Activated CD4-positive, alpha-beta T cell treated with anti-CD3 and anti-CD28 coated beads, Interleukin-2, amount 50 U/mL, for 24 hours (primary cell): ENCODE data around the gene PLXNA3.

Experiments used
- DNase-seq, 2 donors: peaks; one replicate each; pipeline ENCODE4 v3.0.0-alpha.2; 2020; ENCODE audit warnings: low read depth in 1 of 2, low spot score in 1 of 2

The PLXNA3 gene

GRCh38 chrX:154458954-154459778 is 1.1 kb downstream of the PLXNA3 start:
- DNase-seq, result no peak

DNA sequence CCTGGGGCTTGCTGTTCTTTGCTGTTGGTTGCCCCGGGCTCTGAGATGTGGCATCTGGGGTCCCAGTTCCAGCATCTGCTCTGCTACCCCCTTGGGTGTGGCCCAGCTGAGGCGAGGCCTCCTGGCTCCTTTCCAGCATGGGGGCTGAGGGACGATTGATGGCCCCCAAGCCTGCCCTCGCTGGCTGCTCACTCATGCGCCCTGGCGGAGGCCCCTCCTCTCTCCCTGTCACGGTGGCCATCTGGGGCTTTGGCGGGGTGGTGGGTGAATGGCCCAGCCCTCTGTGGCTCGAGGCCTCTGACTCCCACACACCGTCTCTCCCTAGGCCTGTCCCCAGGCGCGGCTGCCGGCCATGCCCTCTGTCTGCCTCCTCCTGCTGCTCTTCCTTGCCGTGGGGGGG is 1.8 kb downstream of the PLXNA3 start:
- DNase-seq, result no peak

GRCh38 chrX:154460326-154460725 is 2.2 kb downstream of the PLXNA3 start:
- no peak for DNase-seq

GRCh38 chrX:154462396-154462795 is 4.3 kb downstream of the PLXNA3 start:
- no peak for DNase-seq

DNA sequence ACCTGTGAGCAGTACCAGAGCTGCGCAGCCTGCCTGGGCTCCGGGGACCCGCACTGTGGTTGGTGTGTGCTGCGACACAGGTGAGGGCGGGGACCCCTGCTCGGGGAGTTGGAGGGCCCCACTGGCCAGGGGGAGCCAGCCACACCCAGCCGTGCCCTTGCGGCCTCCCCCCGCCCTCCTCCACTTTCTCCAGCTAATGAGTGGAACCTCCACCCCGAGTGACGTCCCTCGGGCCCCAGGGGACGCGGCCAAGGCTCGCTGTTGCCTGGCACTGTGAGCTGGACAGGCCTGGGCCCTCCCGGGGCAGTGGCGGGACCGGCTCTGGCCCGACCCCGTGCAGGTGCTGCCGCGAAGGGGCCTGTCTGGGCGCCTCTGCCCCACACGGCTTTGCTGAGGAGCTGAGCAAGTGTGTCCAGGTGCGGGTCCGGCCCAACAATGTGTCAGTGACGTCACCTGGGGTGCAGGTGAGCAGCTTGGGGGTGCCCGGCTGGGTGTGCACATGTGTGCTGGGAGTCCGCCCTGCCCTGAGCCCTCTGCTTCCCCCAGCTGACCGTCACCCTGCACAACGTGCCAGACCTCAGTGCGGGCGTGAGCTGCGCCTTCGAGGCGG is 5.6 kb downstream of the PLXNA3 start:
- DNase-seq, result no peak

DNA sequence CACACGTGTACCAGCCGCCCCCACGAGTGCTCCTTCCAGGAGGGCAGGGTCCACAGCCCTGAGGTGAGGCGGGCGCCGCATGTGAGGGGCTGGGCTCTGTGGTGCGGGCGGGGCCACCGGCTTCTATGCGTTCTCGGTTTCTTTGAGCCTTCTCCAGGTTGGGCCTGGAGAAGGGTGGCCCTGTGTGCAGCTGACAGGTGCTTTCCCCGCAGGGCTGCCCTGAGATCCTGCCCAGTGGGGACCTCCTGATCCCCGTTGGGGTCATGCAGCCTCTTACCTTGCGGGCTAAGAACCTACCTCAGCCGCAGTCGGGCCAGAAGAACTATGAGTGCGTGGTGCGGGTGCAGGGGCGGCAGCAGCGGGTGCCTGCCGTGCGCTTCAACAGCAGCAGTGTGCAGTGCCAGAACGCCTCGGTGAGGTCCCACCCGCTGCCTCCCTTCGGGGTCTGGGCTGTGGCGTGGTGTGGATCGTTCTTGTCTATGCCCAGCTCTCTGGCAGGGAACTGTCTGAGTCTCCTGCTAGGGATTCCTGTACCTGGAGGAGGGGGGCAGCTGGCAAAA is 6.8 kb downstream of the PLXNA3 start:
- no peak for DNase-seq

DNA sequence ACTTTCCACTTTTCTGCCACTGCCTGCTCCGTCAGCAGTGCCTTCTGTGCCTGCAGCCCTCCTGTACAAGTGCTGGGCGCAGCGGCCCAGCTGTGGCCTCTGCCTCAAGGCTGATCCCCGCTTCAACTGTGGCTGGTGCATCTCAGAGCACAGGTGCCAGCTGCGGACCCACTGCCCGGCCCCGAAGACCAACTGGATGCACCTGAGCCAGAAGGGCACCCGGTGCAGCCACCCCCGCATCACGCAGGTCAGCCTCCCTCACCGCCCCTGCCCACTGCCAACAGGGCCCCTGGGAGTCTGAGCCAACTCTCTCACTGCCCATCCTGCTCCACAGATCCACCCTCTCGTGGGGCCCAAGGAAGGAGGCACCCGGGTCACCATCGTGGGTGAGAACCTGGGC is 7.5 kb downstream of the PLXNA3 start:
- DNase-seq, result no peak

GRCh38 chrX:154466036-154466435 is 8.0 kb downstream of the PLXNA3 start:
- DNase-seq, result no peak

GRCh38 chrX:154466907-154467306 is 8.8 kb downstream of the PLXNA3 start:
- no peak for DNase-seq

GRCh38 chrX:154467556-154467955 is 9.5 kb downstream of the PLXNA3 start:
- no peak for DNase-seq

DNA sequence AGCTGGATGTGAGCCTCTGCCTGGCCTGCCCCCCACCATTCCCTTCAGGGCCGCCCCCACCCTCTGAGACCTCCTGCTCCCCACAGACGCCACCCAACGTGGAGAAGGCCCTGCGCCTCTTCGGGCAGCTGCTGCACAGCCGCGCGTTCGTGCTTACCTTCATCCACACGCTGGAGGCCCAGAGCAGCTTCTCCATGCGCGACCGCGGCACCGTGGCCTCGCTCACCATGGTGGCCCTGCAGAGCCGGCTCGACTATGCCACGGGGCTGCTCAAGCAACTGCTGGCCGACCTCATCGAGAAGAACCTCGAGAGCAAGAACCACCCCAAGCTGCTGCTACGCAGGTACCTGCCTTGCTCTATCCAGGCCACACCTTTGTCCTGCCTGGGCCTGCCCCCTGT is 10.1 kb downstream of the PLXNA3 start:
- DNase-seq, result no peak

- DNase-seq, result no peak
Observed at GRCh38 chrX:154469114-154469513, 11.0 kb downstream of the PLXNA3 start.

- DNase-seq, result no peak
Observed at GRCh38 chrX:154469880-154470279, 11.8 kb downstream of the PLXNA3 start.

- no peak for DNase-seq
Observed at GRCh38 chrX:154470434-154470833, 12.4 kb downstream of the PLXNA3 start.

DNA sequence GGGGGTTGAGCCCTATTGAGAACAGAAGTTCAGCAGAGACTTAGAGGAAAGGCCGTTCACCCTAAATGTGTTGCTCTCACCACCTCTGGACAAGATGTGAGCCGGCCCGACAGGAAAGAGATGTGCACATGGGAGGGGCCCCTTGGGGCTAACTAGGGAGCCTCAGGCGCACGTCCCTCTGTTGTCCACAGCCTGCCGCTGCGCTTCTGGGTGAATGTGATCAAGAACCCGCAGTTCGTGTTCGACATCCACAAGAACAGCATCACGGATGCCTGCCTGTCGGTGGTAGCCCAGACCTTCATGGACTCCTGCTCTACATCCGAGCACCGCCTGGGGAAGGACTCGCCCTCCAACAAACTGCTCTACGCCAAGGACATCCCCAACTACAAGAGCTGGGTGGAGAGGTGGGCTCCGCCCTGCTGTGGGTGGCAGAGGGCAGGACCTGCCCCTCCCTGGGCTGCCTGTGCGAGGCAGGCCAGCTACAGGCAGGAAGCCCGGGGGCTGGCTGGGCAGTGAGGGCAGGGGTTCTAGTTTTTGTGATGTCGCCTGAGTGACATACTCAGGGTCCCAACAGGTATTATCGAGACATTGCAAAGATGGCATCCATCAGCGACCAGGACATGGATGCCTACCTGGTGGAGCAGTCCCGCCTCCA is 13.0 kb downstream of the PLXNA3 start:
- DNase-seq, result no peak

- DNase-seq, result no peak
Observed at GRCh38 chrX:154471839-154472684, 14.0 kb downstream of the PLXNA3 start.

GRCh38 chrX:154472685-154473632 is 14.9 kb downstream of the PLXNA3 start:
- no peak for DNase-seq

- DNase-seq, result no peak
Observed at GRCh38 chrX:154473683-154474082, 15.6 kb downstream of the PLXNA3 start.

DNA sequence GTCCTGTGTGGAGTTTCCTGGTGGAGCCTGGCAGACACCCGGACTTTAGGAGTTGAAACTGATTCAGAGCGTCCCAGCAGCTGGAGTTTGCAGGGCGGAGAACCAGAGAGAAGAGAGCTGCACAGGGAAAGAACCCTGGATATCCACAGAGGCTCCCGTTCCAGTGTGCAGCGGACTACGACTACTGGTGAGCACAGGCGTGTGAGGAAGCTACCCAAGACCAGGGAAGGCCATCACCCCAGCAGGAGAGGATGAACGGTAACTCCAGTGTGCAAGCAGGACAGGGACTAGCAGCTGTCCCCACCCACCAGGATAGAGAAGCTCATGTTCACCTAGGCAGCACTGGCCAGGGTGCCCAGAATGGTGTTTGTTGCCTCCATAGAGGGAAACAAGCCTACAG is 18.7 kb downstream of the PLXNA3 start:
- no peak for DNase-seq

- DNase-seq, result no peak
Observed at GRCh38 chrX:154477891-154478477, 19.9 kb downstream of the PLXNA3 start.
